Activated CD8-positive, alpha-beta memory T cell treated with anti-CD3 and anti-CD28 coated beads for 1 hour (primary cell): Measurements from ENCODE around the gene N4BP2L2.

Experiments
- DNase-seq, 2 donors: peaks; one replicate each; pipeline ENCODE4 v3.0.0-alpha.2; 2020; ENCODE audit warnings: low read depth in 1 of 2; ENCODE audit errors: extremely low read depth in 1 of 2

Gene N4BP2L2

GRCh38 chr13:32535115-32535514, 3.5 kb downstream of the N4BP2L2 start:
- no peak for DNase-seq

GRCh38 chr13:32530841-32531253, 7.7 kb downstream of the N4BP2L2 start:
- no peak for DNase-seq

- no peak for DNase-seq
Observed at GRCh38 chr13:32528358-32528757, 10.2 kb downstream of the N4BP2L2 start.

GRCh38 chr13:32527151-32527550, 11.4 kb downstream of the N4BP2L2 start:
- no peak for DNase-seq

GRCh38 chr13:32525766-32526165, 12.8 kb downstream of the N4BP2L2 start:
- no peak for DNase-seq

- DNase-seq, result no peak
Observed at GRCh38 chr13:32515246-32515645, 23.3 kb downstream of the N4BP2L2 start.

- DNase-seq, result no peak
Observed at GRCh38 chr13:32511482-32511881, 27.1 kb downstream of the N4BP2L2 start.

- no peak for DNase-seq
Observed at GRCh38 chr13:32504876-32505275, 33.7 kb downstream of the N4BP2L2 start.

GRCh38 chr13:32504263-32504662, 34.3 kb downstream of the N4BP2L2 start:
- no peak for DNase-seq

- DNase-seq, result no peak
Observed at GRCh38 chr13:32503727-32504126, 34.9 kb downstream of the N4BP2L2 start.

GRCh38 chr13:32501064-32501463, 37.5 kb downstream of the N4BP2L2 start:
- DNase-seq, result no peak

- DNase-seq, result no peak
Observed at GRCh38 chr13:32499538-32500210, 38.9 kb downstream of the N4BP2L2 start.

- no peak for DNase-seq
Observed at GRCh38 chr13:32497589-32497988, 41.0 kb downstream of the N4BP2L2 start.

GRCh38 chr13:32496599-32497160, 41.9 kb downstream of the N4BP2L2 start:
- DNase-seq, result no peak

- DNase-seq, result no peak
Observed at GRCh38 chr13:32495841-32496240, 42.8 kb downstream of the N4BP2L2 start.

- no peak for DNase-seq
Observed at GRCh38 chr13:32495429-32495828, 43.2 kb downstream of the N4BP2L2 start.

- no peak for DNase-seq
Observed at GRCh38 chr13:32491028-32491427, 47.6 kb downstream of the N4BP2L2 start.

GRCh38 chr13:32476892-32477291, 61.7 kb downstream of the N4BP2L2 start:
- no peak for DNase-seq

- no peak for DNase-seq
Observed at GRCh38 chr13:32476021-32476731, 62.4 kb downstream of the N4BP2L2 start.

GRCh38 chr13:32474999-32475792, 63.4 kb downstream of the N4BP2L2 start:
- no peak for DNase-seq

- no peak for DNase-seq
Observed at GRCh38 chr13:32473650-32474049, 64.9 kb downstream of the N4BP2L2 start.
